D721Med (cell line): ENCODE data around the gene SYT9.

Experiments used
- DNase-seq: peaks from one replicate; pipeline ENCODE4 v3.0.0; 2011; ENCODE audit warnings: low spot score; ENCODE audit not compliant: insufficient read length
- FAIRE-seq: peaks from 2 replicates; lab custom pipeline; 2011; peaks lifted over from hg19 to GRCh38; lab: Jason Lieb, UNC
- TF ChIP-seq, protein P1 (sequence below): IDR thresholded peaks from 2 replicates; pipeline ENCODE4 v1.5.1; 2012; ENCODE audit warnings: mild to moderate bottlenecking, control low read depth; ENCODE audit not compliant: insufficient read depth; ENCODE audit errors: missing control alignments

SYT9 gene

DNA sequence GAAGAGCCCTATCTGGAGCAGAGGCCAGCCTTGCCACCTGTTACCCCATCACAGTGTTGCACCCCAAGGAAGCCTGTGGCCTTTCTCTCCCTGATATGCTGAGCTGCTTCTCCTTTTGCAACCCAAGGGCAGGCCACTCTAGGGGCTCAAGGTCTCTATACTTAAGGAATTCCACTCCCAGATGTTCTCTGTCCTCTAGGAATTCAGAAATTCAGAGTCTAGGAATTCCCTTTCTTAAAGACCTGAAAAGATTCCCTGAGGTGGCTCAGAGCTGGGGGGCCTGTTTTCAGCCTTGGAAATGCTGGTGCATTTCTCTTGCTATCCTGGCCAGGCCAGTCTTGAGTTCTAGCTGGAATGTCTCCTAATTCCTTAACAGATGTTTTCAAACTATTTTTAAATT, 165.6 kb downstream of the SYT9 start:
- DNase-seq (no peak), FAIRE-seq (no peak)
- TF ChIP-seq, protein P1, sequence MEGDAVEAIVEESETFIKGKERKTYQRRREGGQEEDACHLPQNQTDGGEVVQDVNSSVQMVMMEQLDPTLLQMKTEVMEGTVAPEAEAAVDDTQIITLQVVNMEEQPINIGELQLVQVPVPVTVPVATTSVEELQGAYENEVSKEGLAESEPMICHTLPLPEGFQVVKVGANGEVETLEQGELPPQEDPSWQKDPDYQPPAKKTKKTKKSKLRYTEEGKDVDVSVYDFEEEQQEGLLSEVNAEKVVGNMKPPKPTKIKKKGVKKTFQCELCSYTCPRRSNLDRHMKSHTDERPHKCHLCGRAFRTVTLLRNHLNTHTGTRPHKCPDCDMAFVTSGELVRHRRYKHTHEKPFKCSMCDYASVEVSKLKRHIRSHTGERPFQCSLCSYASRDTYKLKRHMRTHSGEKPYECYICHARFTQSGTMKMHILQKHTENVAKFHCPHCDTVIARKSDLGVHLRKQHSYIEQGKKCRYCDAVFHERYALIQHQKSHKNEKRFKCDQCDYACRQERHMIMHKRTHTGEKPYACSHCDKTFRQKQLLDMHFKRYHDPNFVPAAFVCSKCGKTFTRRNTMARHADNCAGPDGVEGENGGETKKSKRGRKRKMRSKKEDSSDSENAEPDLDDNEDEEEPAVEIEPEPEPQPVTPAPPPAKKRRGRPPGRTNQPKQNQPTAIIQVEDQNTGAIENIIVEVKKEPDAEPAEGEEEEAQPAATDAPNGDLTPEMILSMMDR, result no peak

DNA sequence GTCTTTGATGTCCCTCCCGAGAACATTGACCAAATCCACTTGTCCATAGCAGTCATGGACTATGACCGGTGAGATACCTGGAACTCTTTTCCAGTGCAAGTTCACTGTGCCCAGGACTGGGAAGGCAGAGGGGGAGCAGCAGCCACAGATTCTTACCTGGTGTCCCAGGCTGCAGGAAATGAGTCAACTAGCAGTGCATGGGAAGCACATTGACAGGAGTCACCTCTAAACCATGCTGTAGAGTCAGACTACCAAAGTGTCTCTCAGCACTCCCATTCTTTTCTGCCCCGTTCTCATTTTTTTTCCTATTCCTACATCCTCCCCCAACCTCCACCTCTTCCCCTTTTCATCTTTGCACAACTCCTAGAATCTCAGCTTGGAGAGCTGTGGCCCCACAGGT, 166.4 kb downstream of the SYT9 start:
- DNase-seq (no peak), FAIRE-seq (no peak)
- TF ChIP-seq, protein P1, result no peak

DNA sequence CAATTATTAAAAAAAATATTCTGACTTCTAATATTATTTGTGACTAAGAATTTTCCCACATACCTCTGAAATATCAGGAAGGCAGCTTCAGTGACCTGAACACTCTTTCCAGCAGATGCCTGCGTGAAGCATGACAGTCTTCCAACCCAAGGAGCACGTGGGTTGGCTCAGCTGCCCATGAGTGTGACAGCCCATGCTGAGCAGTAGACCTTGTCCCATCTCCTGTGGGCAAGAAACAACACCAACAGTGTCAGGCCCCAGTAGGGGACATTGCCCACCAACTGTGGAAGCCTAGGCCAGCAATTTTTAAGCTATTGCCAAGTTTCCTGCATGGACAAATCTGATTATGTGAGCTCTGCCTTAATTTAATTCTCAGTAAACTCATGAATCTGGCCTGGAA, 167.2 kb downstream of the SYT9 start:
- DNase-seq (no peak), FAIRE-seq (no peak)
- TF ChIP-seq, protein P1, result no peak

DNA sequence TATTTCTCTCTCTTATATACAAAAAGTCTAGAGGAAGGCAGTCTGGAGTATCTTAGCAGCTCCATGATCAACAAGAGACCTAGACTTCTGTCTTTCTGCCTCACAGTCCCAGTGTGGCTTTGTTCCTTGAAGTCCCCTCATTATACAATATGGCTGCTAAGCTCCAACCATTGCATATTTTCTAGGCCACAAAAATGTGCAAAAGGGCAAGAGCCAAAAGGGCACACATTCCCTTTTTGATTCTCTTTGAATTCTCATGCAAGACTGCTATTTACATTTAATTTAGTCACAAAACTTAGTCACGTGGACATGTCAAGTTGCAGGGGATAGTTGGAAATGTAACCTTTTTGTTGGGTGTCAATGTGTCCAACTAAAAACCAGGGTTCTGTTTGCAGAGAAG, 169.4 kb downstream of the SYT9 start:
- TF ChIP-seq, protein P1, result no peak
- FAIRE-seq (no peak), DNase-seq (no peak)

DNA sequence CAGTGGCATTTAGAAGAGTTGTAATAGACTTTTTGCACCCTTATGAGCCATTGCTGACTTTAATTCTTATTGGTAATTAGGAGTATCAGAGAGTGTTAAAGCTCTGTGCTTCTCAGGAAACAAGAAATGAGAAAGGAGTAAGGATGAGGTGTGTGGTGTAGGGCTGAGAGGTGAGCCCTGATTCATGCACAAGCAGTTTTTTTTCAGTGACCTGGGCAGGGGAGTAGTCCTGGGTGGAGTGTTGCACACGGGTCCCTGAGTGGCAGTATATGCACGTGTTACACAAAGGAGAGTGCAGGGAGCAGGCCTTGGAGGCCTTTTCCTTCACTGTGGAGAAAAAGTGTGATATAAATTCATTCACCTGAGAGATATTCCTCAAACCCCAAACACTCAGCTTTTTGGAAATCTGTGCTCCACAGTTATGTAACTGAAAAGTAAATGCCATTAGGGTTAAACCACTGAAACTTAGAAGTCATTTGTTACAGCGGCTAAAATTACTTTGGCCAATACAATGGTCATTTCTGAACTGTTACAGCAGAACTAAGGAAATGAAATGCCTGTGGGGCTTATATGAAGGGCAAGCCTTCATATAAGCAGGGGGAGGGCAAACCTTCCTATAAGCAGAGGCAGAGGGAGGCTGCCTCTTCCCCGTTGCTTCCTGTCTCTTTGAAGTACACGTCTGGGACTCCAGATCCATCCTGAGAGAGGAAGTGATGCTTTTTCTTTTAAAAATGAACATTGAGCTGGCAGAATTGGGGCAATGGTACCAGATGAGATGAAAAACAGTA, 171.0 kb downstream of the SYT9 start:
- FAIRE-seq (no peak), DNase-seq (no peak)
- TF ChIP-seq, protein P1, result no peak

DNA sequence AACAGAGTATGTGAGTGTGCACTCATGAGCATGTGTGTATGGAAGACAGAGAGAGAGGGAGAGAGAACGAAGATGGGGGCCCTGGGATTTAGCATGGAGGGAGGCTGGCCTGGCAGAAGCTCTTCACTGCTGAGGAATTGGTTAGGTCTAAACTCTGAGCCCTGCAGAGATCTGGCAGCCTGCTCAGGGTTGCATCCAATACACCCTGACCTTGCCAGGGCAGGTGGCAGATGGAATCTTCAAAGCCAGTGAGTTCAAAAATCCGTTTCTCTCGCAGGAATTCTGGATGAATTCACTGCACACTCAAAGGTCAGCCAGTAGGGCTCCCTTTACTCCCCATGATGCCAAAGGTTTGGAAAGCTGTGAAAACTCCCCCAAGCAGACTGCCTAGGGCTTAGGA, 172.2 kb downstream of the SYT9 start:
- no peak for DNase-seq
- TF ChIP-seq, protein P1, result no peak
- FAIRE-seq, result no peak

DNA sequence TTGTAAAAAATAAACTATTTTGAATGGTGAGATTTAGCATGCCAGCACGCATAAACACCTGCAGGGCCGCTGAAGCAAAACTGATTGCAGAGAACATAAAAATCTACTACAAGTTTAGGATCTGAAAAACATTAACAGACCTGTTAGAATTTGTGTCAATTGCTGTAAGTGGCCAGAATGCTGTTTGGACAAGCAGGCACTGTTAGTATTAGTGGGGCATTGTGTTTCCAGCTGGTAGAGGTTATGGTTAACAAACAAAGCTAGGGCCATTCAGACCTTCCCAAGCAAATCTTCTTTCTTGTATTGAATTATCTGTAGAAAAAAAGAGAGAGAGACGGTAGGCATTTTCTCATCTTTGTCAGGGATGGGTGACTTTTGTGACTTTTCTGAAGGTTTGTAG, 176.0 kb downstream of the SYT9 start:
- no peak for DNase-seq
- FAIRE-seq, result no peak
- TF ChIP-seq, protein P1, result no peak
